IMR-90 (cell line): ENCODE measurements around the gene RNF217. TPM values are rescaled to one million over a fixed set of nuclear protein-coding genes. Genes with fewer than 3 reads are reported as not detected.
A peak's percentile ranks its signal among the peaks of the same experiment; 100 is the strongest.

Experiments used
- ATAC-seq: fragments of 200-7000 bp; cut with Tn5 transposase; 2 replicates; pipeline ENCODE4 v1.9.1; 2020; ENCODE audit warnings: low read depth, mild to moderate bottlenecking, moderate library complexity
- BruUV-seq: library from RNA; stranded (reverse); fragments of 400-500 nt; replicated peaks from 2 replicates; lab custom pipeline; 2021; lab: Mats Ljungman, UMichigan
- CTCF ChIA-PET: fragments of 300-600 bp; formaldehyde crosslinking; extraction: SDS; loops from one replicate; lab custom pipeline; 2021; ENCODE audit warnings: antibody characterized with exemption; lab: Yijun Ruan, JAX
- POLR2A ChIA-PET: fragments of 300-600 bp; sonication (Branson Sonifier 250); formaldehyde crosslinking; loops from one replicate; lab custom pipeline; 2022; ENCODE audit warnings: antibody characterized with exemption; ENCODE audit not compliant: unreplicated experiment; lab: Charles Lee
- DNase-seq: peaks from one replicate; pipeline ENCODE4 v3.0.0; 2013
- H2AFZ ChIP-seq: replicated peaks from 2 replicates; pipeline ENCODE3; 2013; ENCODE audit warnings: low read length, mild to moderate bottlenecking; ENCODE audit not compliant: poor library complexity
- H2AK5ac ChIP-seq: 2 replicates; pipeline ENCODE4 v1.6.1; 2013; ENCODE audit warnings: low read depth, low read length, inconsistent platforms
- H2AK9ac ChIP-seq: replicated peaks from 2 replicates; pipeline ENCODE3; 2013; ENCODE audit warnings: mild to moderate bottlenecking, low read depth, low read length, moderate library complexity; ENCODE audit not compliant: poor library complexity
- H2BK120ac ChIP-seq: 2 replicates; pipeline ENCODE4 v1.6.1; 2013; ENCODE audit warnings: low read depth, low read length, inconsistent platforms
- H2BK15ac ChIP-seq: 3 replicates; pipeline ENCODE4 v1.6.1; 2013; ENCODE audit warnings: low read depth, low read length, inconsistent platforms
- H2BK20ac ChIP-seq: 2 replicates; pipeline ENCODE4 v1.6.1; 2013; ENCODE audit warnings: low read depth, mild to moderate bottlenecking, inconsistent platforms, low read length, moderate library complexity
- H2BK5ac ChIP-seq: 2 replicates; pipeline ENCODE4 v1.6.1; 2013; ENCODE audit warnings: mild to moderate bottlenecking, low read depth, low read length, inconsistent platforms; ENCODE audit not compliant: poor library complexity, severe bottlenecking
- H3K14ac ChIP-seq: replicated peaks from 2 replicates; pipeline ENCODE4 v1.6.1; 2013; ENCODE audit warnings: low read depth, low read length, inconsistent platforms
- H3K18ac ChIP-seq: 2 replicates; pipeline ENCODE4 v1.6.1; 2013; ENCODE audit warnings: low read depth, low read length, control low read depth
- H3K23ac ChIP-seq: 2 replicates; pipeline ENCODE4 v1.6.1; 2013; ENCODE audit warnings: low read depth, low read length, inconsistent platforms
- H3K27ac ChIP-seq: 2 replicates; pipeline ENCODE4 v1.5.1; 2013; ENCODE audit warnings: mild to moderate bottlenecking, control low read depth, low read length; ENCODE audit not compliant: insufficient read depth
- H3K27me3 ChIP-seq: 2 replicates; pipeline ENCODE4 v1.6.1; 2013; ENCODE audit warnings: low read length; ENCODE audit not compliant: control insufficient read depth, insufficient read depth
- H3K36me3 ChIP-seq: 2 replicates; pipeline ENCODE4 v1.6.1; 2013; ENCODE audit warnings: low read length, mixed read lengths; ENCODE audit not compliant: control insufficient read depth, insufficient read depth
- H3K4ac ChIP-seq: 2 replicates; pipeline ENCODE4 v1.6.1; 2013; ENCODE audit warnings: low read depth, low read length, inconsistent platforms
- H3K4me1 ChIP-seq: 2 replicates; pipeline ENCODE4 v1.6.1; 2013; ENCODE audit warnings: low read length, mixed read lengths; ENCODE audit not compliant: control insufficient read depth, insufficient read depth
- H3K4me2 ChIP-seq: 2 replicates; pipeline ENCODE4 v1.6.1; 2013; ENCODE audit warnings: low read depth, mild to moderate bottlenecking, control low read depth, low read length, moderate library complexity
- H3K4me3 ChIP-seq: 2 replicates; pipeline ENCODE4 v1.5.1; 2013; ENCODE audit warnings: low read depth, mild to moderate bottlenecking, control low read depth, low read length, moderate library complexity; ENCODE audit not compliant: insufficient read depth
- H3K56ac ChIP-seq: 2 replicates; pipeline ENCODE4 v1.6.1; 2013; ENCODE audit warnings: low read length, inconsistent platforms; ENCODE audit not compliant: insufficient read depth; ENCODE audit errors: extremely low read depth
- H3K79me1 ChIP-seq, 2 experiments: 2 replicates each; pipeline ENCODE4 v1.6.1; 2013; ENCODE audit warnings: low read length in 2 of 2, inconsistent platforms in 1 of 2, low read depth in 1 of 2
- H3K9ac ChIP-seq: 2 replicates; pipeline ENCODE4 v1.6.1; 2013; ENCODE audit warnings: low read depth, low read length, control low read depth
- H3K9me1 ChIP-seq: 2 replicates; pipeline ENCODE4 v1.6.1; 2013; ENCODE audit warnings: low read length, inconsistent platforms; ENCODE audit not compliant: insufficient read depth
- H3K9me3 ChIP-seq: 2 replicates; pipeline ENCODE4 v1.6.1; 2013; ENCODE audit warnings: low read length; ENCODE audit not compliant: control insufficient read depth, insufficient read depth
- H4K20me1 ChIP-seq: 2 replicates; pipeline ENCODE4 v1.6.1; 2013; ENCODE audit warnings: low read length, inconsistent platforms; ENCODE audit not compliant: insufficient read depth
- H4K5ac ChIP-seq: 2 replicates; pipeline ENCODE4 v1.6.1; 2013; ENCODE audit warnings: mild to moderate bottlenecking, low read depth, low read length, control low read depth
- H4K8ac ChIP-seq, 2 experiments: 2 replicates each; pipeline ENCODE4 v1.6.1; 2013; ENCODE audit warnings: low read depth in 2 of 2, low read length in 2 of 2, control low read depth in 1 of 2, inconsistent platforms in 1 of 2
- H4K91ac ChIP-seq: 2 replicates; pipeline ENCODE4 v1.6.1; 2013; ENCODE audit warnings: low read depth, low read length, inconsistent platforms; ENCODE audit not compliant: insufficient read depth
- BHLHE40 ChIP-seq: fragments of 150-350 bp; IDR thresholded peaks from 2 replicates; pipeline ENCODE4 v1.6.1; 2016; ENCODE audit warnings: mild to moderate bottlenecking, low read depth, low read length
- FOS ChIP-seq: fragments of 150-350 bp; IDR thresholded peaks from 2 replicates; pipeline ENCODE4 v1.6.1; 2016; ENCODE audit warnings: low read depth, low read length
- MXI1 ChIP-seq: IDR thresholded peaks from 2 replicates; pipeline ENCODE4 v1.6.1; 2012; ENCODE audit warnings: low read depth, mild to moderate bottlenecking, low read length, moderate library complexity, borderline replicate concordance
- RAD21 ChIP-seq: IDR thresholded peaks from 2 replicates; pipeline ENCODE4 v1.6.1; 2012; ENCODE audit warnings: low read length, improper control_type of control experiment
- RCOR1 ChIP-seq: IDR thresholded peaks from 2 replicates; pipeline ENCODE4 v1.6.1; 2012; ENCODE audit warnings: mild to moderate bottlenecking, low read length, improper control_type of control experiment; ENCODE audit not compliant: insufficient replicate concordance
- SMC3 ChIP-seq: fragments of 150-350 bp; IDR thresholded peaks from 2 replicates; pipeline ENCODE4 v1.6.1; 2016; ENCODE audit warnings: low read depth, mild to moderate bottlenecking, antibody characterized with exemption, low read length, moderate library complexity
- WGBS, 2 experiments: methylation state at CpG; one replicate each; pipeline versions ENCODE4 v1.1.5 to v1.1.7; 2013; ENCODE audit warnings: missing lambda C conversion rate in 2 of 2; ENCODE audit not compliant: insufficient read length in 1 of 2; ENCODE audit errors: extremely low coverage in 2 of 2; 5-methylcytosine and 5-hydroxymethylcytosine counted together
- dilution Hi-C: fragments of 300-500 bp; cut with HindIII; formaldehyde crosslinking; loops from one replicate; pipeline ENCODE4 v1.14.3; 2018; ENCODE audit warnings: low sequenced_read_pairs; ENCODE audit not compliant: unreplicated experiment
- in situ Hi-C: fragments of 300-500 bp; cut with MboI; formaldehyde crosslinking; loops from 3 replicates; pipeline ENCODE4 v1.14.3; 2019; ENCODE audit warnings: low sequenced_read_pairs, inconsistent platforms, mixed read lengths
- intact Hi-C: fragments of 100-400 bp; cut with micrococcal nuclease; formaldehyde crosslinking; loops from 2 replicates; pipeline ENCODE4 v1.10.0; 2022
- polyA plus RNA-seq, 3 experiments: library from polyadenylated mRNA; depleted of rRNA; stranded (reverse); fragments of >200 nt; gene quantifications; 2 replicates each; pipeline ENCODE4 v1.2.3, GENCODE V29; 2012; ENCODE audit warnings: low replicate concordance in 1 of 3
- total RNA-seq: library from RNA; depleted of rRNA; stranded (reverse); fragments of >200 nt; gene quantifications from 2 replicates; pipeline ENCODE4 v1.2.3, GENCODE V29; 2012
- TF ChIP-seq, protein P1 (sequence below): fragments of 150-350 bp; IDR thresholded peaks from 2 replicates; pipeline ENCODE4 v1.6.1; 2017; ENCODE audit warnings: mild to moderate bottlenecking, antibody characterized with exemption, low read length, low read depth
- TF ChIP-seq, protein P2 (sequence below): fragments of 150-350 bp; IDR thresholded peaks from 2 replicates; pipeline ENCODE4 v1.6.1; 2016; ENCODE audit warnings: low read depth, mild to moderate bottlenecking, low read length, moderate library complexity, borderline replicate concordance

RNF217 gene
- total and polyA plus RNA-seq, 2 of the 4 experiments (the other 2 are of a cell fraction) = 11.7 to 20.4 TPM

DNA sequence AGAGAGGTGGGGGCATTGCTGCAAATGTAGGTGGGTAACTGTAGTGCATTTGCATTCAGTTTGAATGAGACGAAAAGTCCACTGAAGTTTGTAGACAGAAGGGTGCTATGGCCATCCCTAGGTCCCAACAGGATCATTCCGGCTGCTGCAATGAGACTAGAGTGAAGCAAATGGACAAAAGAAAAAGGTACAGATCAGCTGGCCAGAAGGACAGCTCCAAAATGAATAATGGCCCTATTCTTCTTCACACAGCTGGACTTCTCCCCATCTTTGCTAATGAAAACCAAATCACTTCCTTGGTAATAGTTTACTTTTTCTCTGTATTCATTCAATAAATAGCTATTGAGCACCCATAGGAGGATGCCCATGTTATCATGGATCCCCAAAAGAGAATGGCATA lies 134.9 kb downstream of the RNF217 start:
- H3K56ac ChIP-seq = no peak overlapping the region
- TF ChIP-seq SMC3 (no peak), BHLHE40 (no peak), RCOR1 (no peak), MXI1 (no peak), RAD21 (no peak), FOS (no peak)
- TF ChIP-seq, protein P1, sequence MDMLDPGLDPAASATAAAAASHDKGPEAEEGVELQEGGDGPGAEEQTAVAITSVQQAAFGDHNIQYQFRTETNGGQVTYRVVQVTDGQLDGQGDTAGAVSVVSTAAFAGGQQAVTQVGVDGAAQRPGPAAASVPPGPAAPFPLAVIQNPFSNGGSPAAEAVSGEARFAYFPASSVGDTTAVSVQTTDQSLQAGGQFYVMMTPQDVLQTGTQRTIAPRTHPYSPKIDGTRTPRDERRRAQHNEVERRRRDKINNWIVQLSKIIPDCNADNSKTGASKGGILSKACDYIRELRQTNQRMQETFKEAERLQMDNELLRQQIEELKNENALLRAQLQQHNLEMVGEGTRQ = no peak
- TF ChIP-seq, protein P2, sequence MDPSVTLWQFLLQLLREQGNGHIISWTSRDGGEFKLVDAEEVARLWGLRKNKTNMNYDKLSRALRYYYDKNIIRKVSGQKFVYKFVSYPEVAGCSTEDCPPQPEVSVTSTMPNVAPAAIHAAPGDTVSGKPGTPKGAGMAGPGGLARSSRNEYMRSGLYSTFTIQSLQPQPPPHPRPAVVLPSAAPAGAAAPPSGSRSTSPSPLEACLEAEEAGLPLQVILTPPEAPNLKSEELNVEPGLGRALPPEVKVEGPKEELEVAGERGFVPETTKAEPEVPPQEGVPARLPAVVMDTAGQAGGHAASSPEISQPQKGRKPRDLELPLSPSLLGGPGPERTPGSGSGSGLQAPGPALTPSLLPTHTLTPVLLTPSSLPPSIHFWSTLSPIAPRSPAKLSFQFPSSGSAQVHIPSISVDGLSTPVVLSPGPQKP = no peak
- 100% methylated on average over 1 of the region's 2 CpGs; no CpG with 5 or more reads in 1 of the 2 experiments for WGBS, 2 experiments

More for the DNA sequence above, 134.9 kb downstream of the RNF217 start:
- BruUV-seq = no TSS peak
- Histone ChIP-seq H3K4me2 (no peak overlapping the region), H2AK9ac (no peak overlapping the region), H2AFZ (no peak overlapping the region), H4K8ac (no peak overlapping the region), H3K18ac (peak overlapping the region; percentile 16; the same call in 1 of the 2 replicates), H3K27me3 (no peaks in the 10 kb centered on the region), H3K9ac (no peak overlapping the region), H3K9me1 (peaks cover 9% of the 10 kb centered on the region), H4K91ac (no peak overlapping the region), H3K14ac (no peak overlapping the region), H4K5ac (no peak overlapping the region), H4K20me1 (no peaks in the 10 kb centered on the region), H3K9me3 (no peaks in the 10 kb centered on the region), H3K27ac (no peak overlapping the region), H3K36me3 (no peaks in the 10 kb centered on the region), H3K79me1 (peaks cover 0 to 9% of the 10 kb centered on the region in 2 experiments; a peak in 2 of 4 replicates), H2BK20ac (no peak overlapping the region), H3K23ac (no peak overlapping the region), H3K4me1 (peaks cover 27% of the 10 kb centered on the region), H3K4me3 (no peak overlapping the region), H2BK120ac (no peak overlapping the region), H2BK5ac (no peak overlapping the region), H3K4ac (0 out of 2 replicates have a peak overlapping the region, but pooled peaks have one; percentile 26), H2AK5ac (no peak overlapping the region), H2BK15ac (no peak overlapping the region)
- CTCF ChIA-PET = no interaction called here
- DNase-seq (no peak), ATAC-seq (no peak)
- dilution Hi-C loops = no loop called here
- POLR2A ChIA-PET = no interaction called here
- intact Hi-C loops = no loop called here
- in situ Hi-C loops = no loop called here
